Activated T-cell treated with anti-CD3 and anti-CD28 coated beads for 4 hours (primary cell): Measurements from ENCODE around the gene OR2A25.

Experiments
- DNase-seq: peaks from one replicate; pipeline ENCODE4 v3.0.0-alpha.2; 2020

The OR2A25 gene

GRCh38 chr7:144085978-144086377, 16.4 kb downstream of the OR2A25 start, which contains the start of gene OR2A12:
Gene OR2A12 (plus strand): TSS chr7:144086278. CDS start chr7:144095108, 8,830 bp downstream.
- no peak for DNase-seq

- no peak for DNase-seq
Observed at GRCh38 chr7:144086730-144087129, 17.1 kb downstream of the OR2A25 start.

DNA sequence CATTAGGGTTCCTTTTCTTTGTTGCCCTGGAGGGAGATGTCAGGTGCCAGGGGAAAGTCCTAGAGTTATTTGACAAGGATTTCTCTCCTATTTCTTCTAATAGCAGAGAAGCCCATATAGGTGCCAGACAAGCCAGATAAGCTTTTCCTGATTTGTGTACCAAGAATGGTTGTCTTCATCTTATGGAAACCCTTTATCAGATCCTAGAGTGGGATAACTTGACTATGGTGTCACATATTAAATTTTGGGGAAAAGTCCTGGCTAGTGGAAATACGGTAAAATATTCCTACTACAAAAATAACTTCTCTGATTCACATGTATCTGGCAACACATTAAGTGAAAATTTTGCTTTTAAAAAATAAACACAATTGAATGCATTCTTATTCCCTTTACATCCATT, 17.6 kb downstream of the OR2A25 start:
- no peak for DNase-seq

DNA sequence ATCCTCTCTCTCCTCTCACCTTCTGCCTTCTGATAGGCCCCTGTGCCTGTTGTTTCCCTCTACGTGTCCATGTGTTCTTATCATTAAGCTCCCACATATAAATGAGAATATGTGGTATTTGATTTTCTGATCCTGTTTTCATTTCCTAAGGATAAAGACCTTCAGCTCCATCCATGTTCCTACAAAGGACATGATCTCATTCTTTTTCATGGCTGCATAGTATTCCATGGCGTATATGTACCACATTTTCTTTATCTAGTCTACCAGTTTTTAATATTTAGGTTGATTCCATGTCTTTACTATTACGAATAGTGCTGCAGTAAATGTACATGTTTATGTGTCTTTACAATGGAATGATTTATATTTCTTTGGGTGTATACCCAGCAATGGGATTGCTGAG, 21.1 kb downstream of the OR2A25 start:
- DNase-seq: no peak

- no peak for DNase-seq
Observed at GRCh38 chr7:144098776-144099175, 29.2 kb downstream of the OR2A25 start.

DNA sequence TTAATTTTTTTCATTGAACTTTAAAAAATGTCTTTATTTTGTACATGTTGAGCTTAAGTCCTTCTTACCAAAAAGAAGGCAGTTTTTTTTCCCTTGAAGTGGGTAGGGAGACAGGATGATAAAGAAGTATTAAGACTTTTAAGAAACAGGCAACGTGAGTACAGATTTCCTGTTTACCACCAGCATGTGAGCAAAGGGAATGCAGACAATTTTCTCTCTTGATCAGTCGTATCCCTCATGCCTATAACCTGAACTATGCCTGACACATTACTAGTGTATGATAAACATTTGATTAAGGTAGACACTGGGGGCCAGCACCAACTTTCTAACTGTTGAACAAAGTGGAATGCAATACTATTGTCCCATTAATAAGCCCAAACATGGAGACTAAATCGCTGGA, 31.0 kb downstream of the OR2A25 start:
- no peak for DNase-seq

- DNase-seq: no peak
Observed at GRCh38 chr7:144102041-144102440, 32.4 kb downstream of the OR2A25 start.

DNA sequence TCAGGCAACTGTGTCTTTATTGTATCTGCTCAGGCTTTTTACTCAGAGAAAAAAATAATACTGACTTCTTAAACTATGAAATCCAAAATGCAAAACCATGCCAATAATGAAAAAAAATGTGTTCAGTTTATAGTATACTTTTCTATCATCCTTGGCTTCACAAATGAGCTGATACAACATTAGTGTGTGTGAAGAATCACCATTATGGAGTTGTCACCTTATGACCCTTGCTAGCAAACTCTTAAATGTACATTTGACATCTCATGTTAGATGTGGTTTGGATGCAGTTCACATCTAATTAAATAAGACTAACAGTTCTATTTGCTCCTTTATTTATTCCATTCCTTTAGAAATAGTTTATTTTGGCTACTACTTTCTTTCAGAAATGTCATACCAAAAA, 35.6 kb downstream of the OR2A25 start:
- DNase-seq: no peak

- no peak for DNase-seq
Observed at GRCh38 chr7:144109283-144109682, 39.7 kb downstream of the OR2A25 start, which contains the start of gene OR2A2. Gene OR2A2 (plus strand): TSS chr7:144109583. CDS start chr7:144109583, 0 bp downstream.

GRCh38 chr7:144110272-144110671, 40.7 kb downstream of the OR2A25 start:
- no peak for DNase-seq

DNA sequence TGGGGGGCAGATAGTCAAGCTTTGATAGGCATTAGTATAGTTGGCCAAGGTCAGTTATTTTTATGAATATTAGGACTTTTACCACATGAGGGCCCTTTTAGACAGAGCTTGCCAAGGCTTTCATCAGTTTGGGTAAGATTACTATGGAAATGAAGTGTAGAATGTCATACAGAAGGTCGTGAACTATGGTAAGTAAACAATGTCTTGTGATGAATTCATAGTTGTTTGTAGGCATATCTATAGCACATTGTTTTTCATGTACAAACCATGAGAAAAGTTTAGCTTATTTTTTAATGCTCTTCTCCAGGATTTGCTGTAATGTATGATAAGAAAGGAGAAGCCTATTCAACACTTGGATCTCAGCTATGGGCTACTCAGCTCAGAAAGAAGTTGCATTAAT, 44.0 kb downstream of the OR2A25 start:
- DNase-seq: no peak

DNA sequence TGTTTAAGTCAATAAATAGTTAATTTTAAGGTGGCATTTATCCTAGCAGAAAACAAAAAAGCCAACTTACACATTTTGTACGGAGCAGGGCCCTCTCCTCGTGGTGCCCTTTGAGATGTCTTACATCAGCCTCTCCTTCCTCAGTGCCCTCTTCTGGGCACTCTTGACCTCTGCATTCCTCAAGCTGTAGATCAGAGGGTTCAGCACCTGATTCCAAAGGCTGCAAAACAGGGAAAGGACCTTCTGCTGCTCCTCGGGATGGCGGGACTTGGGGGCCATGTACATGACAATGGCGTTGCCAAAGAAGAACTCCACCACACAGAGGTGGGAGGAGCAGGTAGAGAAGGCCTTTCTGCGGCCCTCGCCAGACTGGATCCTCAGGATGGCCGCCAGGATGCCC, 48.7 kb downstream of the OR2A25 start:
- DNase-seq: no peak

DNA sequence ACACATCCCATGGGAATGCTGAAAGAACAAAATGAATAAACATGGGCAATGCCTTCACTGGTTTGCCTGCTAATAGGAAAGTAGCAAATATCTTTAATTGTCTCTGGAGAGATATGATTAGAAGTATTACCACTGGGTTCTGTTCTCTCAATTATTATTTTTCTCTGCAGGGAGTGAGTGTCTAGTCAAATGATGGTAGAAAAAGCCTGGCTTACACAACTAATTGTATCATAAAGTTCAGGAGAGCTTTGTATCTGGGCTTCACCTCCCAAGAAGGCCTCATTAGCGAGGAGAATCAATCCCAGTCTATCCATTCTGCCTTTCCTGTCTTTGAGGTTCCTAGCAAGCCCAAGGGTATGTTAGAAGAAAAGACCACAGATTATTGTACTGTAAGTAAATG, 53.3 kb downstream of the OR2A25 start, which contains the start of gene OR2A14:
Gene OR2A14, plus strand, starts transcription at position 301 of the 400 bp plus-strand sequence. CDS start 5,937 bp downstream, outside the sequence.
- no peak for DNase-seq
